DOHH2 (cell line): Measurements from ENCODE around the gene LOC128125822.

Source experiments
- EZH2phosphoT487 ChIP-seq: fragments of 200-600 bp; sonication (generic); IDR thresholded peaks from 2 replicates; pipeline ENCODE4 v1.6.1; 2017; ENCODE audit warnings: borderline replicate concordance, mild to moderate bottlenecking, antibody characterized with exemption, low read length, moderate library complexity, mixed read lengths
- TF ChIP-seq, protein P1 (sequence below): fragments of 200-600 bp; sonication (generic); IDR thresholded peaks from one replicate; pipeline ENCODE4 v1.5.1; 2014; ENCODE audit warnings: antibody characterized with exemption, mild to moderate bottlenecking, low read depth, low read length; ENCODE audit not compliant: poor library complexity, severe bottlenecking

DNA sequence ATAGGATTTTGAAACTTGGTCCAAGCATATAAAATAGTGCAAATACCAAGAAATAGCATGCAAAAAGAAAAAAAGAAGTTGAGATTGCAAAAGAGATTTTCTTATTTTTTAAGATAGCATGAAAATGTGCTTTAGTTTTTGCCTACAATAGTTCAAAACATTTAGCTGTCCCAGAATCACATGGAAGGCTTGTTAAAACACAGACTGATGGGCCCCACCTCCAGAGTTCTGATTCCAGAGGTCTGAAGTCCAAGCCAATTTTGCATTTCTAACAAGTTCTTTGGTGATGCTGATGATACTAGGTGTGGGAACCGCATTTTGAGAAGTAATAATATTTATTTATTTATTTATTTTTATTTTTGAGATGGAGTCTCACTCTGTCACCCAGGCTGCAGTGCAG, 33.7 kb upstream of the LOC128125822 start:
- TF ChIP-seq, protein P1, sequence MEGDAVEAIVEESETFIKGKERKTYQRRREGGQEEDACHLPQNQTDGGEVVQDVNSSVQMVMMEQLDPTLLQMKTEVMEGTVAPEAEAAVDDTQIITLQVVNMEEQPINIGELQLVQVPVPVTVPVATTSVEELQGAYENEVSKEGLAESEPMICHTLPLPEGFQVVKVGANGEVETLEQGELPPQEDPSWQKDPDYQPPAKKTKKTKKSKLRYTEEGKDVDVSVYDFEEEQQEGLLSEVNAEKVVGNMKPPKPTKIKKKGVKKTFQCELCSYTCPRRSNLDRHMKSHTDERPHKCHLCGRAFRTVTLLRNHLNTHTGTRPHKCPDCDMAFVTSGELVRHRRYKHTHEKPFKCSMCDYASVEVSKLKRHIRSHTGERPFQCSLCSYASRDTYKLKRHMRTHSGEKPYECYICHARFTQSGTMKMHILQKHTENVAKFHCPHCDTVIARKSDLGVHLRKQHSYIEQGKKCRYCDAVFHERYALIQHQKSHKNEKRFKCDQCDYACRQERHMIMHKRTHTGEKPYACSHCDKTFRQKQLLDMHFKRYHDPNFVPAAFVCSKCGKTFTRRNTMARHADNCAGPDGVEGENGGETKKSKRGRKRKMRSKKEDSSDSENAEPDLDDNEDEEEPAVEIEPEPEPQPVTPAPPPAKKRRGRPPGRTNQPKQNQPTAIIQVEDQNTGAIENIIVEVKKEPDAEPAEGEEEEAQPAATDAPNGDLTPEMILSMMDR = no peak
- TF ChIP-seq EZH2phosphoT487 = no peak
